DMS153 (cell line): ENCODE data around the gene CASKIN1.
"Not testable (repeated sequence)": the region's sequence is repeated elsewhere in the genome, so short reads cannot be mapped to it uniquely, and the experiment has no call there.

Experiments
- DNase-seq: peaks from one replicate; lab custom pipeline; 2025; lab: John Stamatoyannopoulos, UW

Gene CASKIN1

GRCh38 chr16:2155091-2155950 lies 41.1 kb downstream of the CASKIN1 start, which contains the start of gene TRAF7:
TSS of gene TRAF7 (plus strand) at chr16:2155782. CDS start at chr16:2163921, 8,139 bp downstream.
- peak; percentile 100 for DNase-seq

DNA sequence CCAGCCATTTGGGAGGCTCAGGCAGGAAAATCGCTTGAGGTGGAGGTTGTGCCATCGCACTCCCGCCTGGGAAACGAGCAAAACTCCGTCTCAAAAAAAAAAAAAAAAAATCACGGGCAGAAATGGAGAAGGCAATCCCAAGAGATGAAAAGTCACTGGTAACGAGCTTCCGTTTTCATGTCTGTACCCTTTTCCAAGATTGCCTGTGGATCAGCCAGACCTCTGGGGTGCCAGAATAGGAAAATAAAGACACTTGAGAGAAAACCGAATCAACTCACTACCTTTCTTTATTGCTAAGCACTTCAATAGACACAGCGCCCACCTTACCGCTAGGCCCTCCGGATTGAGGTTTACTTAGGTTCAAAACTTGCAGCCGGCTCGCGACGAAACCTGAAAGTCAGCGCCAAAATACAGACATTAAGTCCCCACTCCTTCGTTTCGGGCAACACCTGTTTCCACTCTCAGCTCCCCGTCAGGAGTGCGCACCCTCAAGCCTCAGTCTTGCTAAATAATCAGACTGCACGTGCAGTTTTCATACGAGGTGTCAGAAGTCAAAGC lies 41.8 kb downstream of the CASKIN1 start:
- DNase-seq: no peak

GRCh38 chr16:2152695-2153506 lies 43.5 kb downstream of the CASKIN1 start:
- DNase-seq: no peak

- DNase-seq: no peak
Observed at GRCh38 chr16:2151188-2152091, 45.0 kb downstream of the CASKIN1 start.

DNA sequence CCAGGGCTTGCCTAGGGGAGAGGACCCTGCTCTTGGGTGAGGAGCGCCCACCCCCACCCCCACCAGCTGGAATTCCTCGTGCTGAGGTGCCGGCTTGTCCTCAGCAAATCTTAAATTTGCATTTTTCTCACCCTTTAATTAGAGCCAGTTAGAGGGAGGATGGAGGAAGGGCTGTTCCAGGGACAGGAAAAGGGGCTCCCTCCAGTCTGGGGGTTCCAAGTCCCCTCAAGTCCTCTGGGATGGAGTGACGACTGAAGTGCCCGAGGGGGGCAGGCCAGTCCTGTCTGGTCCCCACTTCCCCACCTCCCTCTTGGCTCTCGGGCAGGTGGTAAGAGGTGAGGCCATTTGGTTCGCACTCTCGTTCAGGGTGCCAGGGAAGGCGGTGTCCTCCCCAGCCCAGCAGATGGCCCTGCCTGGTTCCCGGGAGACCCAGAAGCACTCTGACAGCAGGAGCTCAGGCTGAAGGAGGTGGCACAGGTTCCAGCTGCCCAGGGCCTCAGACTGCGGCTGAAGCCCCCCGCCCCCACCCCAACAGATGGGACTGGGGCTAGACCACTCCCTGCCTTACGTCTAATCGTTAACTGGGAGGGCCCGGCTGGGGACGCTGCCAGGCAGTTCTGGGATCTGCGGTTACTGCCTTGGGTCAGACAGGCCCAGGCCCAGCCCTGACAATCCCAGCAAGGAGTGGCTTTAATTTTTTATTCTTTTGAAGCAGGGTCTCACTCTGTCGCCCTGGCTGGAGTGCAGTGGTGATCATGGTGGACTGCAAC lies 45.8 kb downstream of the CASKIN1 start:
- DNase-seq: no peak

DNA sequence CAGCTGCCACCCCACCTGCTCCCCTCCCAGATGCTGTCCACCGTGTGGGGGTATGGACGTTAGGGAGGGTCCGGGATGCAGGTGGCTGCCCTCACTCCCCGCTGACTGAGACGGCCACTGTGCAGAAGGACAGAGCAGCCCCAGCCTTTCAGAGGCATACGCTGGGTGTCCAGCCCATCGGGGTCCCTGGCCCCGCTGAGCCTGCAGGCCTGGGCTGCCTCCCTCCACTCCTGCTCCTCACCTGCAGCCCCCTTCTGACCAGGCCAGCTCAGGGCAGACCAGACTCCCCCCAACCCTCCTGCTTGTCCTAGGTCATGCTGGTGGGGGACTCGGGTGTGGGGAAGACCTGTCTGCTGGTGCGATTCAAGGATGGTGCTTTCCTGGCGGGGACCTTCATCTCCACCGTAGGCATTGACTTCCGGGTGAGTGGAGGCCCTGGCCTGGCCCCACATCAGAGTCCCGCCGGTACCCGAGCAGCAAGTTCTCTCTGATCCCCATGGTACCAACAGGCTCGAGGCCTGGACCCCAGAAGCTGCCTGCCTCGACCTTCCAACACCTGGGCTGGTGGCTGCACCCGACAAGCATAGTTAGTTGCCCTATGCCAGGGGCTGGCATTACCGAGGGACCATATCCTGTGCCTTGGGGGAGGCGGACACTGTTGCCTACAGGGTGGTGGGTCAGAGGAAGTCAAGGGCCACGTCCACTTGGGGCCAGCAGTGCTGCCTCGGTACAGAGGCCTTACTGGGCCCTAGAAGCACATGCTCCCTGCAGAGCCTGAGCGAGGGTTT lies 46.6 kb downstream of the CASKIN1 start:
- no peak for DNase-seq

DNA sequence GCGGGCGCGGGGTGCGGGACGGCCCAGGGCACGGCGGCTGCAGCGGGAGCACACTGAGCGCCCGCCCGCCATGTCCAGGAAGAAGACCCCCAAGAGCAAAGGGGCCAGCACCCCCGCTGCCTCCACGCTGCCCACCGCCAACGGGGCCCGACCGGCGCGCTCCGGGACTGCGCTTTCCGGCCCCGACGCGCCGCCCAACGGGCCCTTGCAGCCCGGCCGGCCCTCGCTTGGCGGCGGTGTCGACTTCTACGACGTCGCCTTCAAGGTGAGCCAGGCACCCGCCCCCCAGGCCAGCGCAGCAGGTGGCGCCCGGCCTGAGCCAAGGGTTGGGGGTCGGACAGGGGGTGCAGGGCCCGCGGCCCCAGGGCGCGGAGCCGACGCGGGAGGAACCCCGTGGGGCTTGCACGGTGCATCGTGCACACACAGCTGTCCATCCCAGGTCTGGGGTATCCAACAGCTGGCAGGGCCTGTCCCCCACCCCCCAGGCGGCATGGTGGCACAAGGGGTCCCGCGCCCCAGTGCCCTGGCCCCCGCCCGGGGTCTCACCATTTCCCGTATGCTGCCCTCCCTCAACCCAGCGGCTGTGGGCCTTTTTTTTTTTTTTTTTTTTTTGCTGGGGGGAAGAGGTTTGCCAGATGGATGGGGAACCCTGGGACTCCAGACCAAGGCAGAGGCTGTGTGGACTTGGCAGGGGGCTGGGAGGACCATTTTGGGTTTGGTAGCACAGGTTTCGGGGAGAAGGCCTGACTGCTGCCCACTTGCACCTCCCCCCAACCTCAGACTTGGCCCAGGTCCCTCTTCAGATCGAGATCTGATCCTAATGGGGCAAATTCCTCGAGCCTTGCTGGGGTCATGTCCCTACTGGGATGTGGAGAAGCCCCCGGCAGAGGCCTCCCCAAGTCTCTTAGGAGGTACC lies 47.4 kb downstream of the CASKIN1 start:
- no peak for DNase-seq

DNA sequence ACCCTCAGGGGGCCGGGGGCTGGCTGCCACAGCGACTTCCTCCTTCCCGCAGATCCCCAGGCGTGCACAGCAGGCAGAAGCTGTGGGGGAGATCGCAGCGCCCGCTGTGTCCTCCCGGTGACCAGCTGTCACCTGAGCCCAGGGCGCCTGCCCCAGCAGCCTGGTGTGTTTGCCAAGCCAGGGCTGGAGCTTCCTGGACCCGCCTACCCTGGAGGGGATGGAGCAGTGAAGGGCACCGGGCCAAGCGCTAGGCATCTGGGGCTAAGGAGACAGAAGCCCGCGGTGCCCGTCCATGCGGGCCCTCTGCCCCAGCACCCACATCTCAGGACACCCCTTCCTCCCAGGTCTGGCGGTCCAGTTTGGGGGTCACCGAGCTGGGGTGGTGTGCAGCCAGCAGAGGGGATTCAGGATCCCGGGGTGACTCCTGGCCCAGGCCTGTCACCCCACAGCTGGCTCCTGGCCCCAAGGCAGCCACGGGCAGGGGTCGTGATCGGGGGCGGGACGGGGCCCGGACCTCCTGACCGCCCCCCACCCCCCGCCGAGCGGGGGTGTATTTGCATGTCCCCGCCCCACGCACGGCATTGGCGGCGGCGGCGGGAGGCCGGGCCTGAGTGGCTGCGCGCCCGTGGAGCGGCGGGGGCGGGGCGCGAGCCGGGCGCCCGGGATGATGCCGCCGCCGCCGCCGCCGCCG lies 48.3 kb downstream of the CASKIN1 start, which contains the start of gene RAB26:
Gene RAB26 (plus strand): TSS at position 645 of the 691 bp plus-strand sequence. CDS start 159 bp downstream, outside the sequence.
- DNase-seq: peak; percentile 93

- no peak for DNase-seq
Observed at GRCh38 chr16:2147378-2147777, 49.0 kb downstream of the CASKIN1 start.

DNA sequence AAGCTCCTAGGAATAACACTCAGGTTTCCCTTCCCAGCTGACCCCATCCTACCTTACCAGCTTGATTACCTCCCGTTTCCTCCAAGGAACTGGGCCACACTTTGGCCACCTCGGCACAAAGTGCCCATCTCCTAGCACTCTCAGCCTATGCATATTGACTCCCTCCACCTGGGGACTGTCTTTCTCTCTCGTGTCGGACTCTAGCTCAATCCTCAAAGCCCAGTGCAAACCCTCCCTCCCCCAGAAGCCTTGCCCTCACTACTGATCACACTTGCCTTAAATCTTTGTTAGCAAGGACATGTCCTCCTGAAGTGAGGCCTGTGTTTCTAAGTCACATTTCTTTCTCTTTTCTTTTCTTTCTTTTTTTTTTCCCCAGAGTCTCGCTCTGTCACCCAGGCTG lies 50.6 kb downstream of the CASKIN1 start:
- DNase-seq: no peak

DNA sequence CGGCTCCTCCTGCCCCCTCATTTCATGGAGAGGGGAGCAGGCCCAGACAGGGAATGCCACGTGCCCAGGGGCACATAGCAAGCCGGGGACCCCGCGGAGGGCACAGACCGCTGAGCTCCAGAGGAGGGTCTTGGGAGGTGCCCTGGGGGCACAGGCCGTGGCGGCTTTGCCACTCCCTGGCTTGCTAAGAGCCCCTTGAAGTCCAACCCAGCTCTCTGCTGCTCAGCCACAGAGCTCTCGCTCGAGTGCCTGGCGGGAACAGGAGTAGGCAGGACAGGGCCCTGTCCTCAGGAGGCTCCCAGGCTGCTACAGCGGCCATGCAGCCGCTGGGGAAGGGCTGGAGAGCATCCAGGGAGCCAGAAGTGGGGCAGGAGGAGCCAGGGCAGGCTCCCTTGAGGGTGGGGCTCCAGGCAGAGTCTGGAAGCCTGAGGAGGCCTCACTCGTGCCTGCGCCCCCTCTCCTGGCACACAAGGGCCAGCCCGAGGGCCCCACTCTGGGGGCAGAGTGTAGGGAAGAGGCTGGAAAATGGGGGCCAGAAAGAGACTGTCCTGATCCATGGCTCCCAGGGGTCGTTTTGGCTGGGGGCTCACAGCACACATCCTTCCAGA lies 52.4 kb downstream of the CASKIN1 start:
- DNase-seq: no peak

DNA sequence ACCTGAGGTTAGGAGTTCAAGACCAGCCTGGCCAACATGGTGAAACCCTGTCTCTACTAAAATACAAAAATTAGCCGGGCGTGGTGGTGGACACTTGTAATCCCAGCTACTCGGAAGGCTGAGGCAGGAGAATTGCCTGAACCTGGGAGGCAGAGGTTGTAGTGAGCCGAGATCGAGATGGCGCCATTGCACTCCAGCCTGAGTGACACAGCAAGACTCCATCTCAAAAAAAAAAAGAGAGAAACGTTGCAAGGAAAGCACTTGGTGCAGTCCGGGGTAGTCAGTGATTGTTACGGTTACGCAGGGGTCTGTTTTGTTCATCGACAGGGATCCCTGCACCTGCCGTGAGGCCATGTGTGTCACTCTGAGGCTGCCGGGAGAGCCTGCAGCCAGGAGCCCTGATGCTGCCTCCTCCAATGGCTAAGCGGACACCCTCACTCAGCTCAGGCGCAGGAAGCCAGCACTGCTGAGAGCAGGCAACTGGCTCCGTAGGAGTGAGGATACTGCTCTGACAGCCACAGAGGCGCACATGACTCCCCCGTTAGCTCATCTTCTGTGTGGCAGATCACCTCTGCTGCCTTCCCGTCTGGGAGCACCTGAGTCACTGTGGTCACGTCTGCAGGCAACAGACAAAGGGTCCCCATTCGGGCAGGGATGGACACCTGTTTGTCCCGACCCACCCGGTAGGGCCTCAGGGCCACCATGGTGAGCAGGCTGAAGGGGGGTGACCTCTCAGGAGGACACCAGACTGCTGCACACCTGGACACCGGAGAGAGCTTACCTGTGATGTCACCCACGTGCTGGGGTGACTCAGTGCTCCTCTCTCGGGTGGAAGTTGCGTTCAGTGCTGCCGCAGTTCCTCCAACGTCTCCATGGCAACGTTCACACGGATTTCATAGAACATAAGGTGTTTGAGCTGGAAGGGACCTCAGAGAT lies 53.2 kb downstream of the CASKIN1 start:
- DNase-seq: no peak

GRCh38 chr16:2135770-2136490 lies 60.5 kb downstream of the CASKIN1 start, which contains the start of gene PKD1:
TSS of gene PKD1 (minus strand) at chr16:2135898. CDS start at chr16:2135689, 209 bp downstream.
- DNase-seq: peak; percentile 88

- DNase-seq: not testable (repeated sequence)
Observed at GRCh38 chr16:2135071-2135470, 61.3 kb downstream of the CASKIN1 start.

GRCh38 chr16:2133797-2134196 lies 62.6 kb downstream of the CASKIN1 start:
- DNase-seq: not testable (repeated sequence)
